HG03108 (cell line): ENCODE measurements around the gene RNASE12.

Experiments used
- ATAC-seq: cut with Tn5 transposase; IDR thresholded peaks from one replicate; pipeline ENCODE4 v1.9.1; 2021; ENCODE audit warnings: moderate library complexity; ENCODE audit not compliant: unreplicated experiment

RNASE12 gene

DNA sequence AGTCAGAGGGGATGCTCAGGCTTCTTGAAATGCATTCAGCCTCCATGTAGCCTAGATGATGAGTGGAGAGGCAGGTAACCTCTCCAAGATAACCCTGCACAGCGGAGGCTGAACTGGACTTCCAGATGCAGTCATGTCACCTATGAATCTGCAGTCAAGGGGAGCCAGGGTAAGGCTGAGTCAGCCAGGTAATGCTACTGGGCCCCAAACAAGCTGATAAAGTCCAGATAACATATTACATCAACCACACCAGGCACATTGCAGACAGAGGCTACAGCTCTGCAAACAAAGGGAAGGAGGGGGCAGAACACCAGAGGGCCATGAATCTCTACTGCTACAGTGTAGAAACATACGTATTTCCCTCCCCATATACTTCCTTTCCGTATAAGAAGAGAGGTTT is 44.3 kb downstream of the RNASE12 start:
- ATAC-seq = no peak
